AG09309 (cell line): ENCODE measurements around the gene BCL2.
A peak's percentile ranks its signal among the peaks of the same experiment; 100 is the strongest.

Experiments used
- DNase-seq: peaks from one replicate; pipeline ENCODE4 v3.0.0-alpha.2; 2010; ENCODE audit warnings: low read depth
- H3K4me3 ChIP-seq: 2 replicates; pipeline ENCODE4 v1.5.1; 2011; ENCODE audit warnings: mild to moderate bottlenecking, low read depth, low read length, moderate library complexity; ENCODE audit not compliant: control insufficient read depth
- TF ChIP-seq, protein P1 (sequence below): IDR thresholded peaks from 2 replicates; pipeline ENCODE4 v1.5.1; 2011; ENCODE audit warnings: mild to moderate bottlenecking, low read depth, low read length, inconsistent platforms; ENCODE audit not compliant: insufficient read depth, control insufficient read depth; ENCODE audit errors: missing control alignments

Gene BCL2

DNA sequence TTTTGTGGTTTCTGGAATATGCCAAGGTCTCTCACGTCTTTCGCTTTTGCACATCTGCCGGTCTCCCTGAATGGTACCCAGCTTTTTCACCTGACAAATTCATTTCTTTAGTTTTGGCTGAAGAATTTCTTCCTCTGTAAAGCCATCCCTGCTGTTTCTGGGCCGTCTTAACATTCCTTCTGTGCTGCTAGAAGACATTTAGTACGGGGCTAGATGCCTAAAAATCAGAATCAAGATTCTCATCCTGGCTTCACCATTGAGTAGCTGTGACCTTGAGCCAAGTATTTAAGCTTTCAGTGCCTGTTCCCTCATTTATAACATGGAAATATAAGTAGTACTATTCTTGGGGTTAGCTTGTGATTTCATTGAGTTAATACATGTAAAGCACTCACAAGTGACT is 6.4 kb upstream of the BCL2 start:
- no peak for DNase-seq
- TF ChIP-seq, protein P1, sequence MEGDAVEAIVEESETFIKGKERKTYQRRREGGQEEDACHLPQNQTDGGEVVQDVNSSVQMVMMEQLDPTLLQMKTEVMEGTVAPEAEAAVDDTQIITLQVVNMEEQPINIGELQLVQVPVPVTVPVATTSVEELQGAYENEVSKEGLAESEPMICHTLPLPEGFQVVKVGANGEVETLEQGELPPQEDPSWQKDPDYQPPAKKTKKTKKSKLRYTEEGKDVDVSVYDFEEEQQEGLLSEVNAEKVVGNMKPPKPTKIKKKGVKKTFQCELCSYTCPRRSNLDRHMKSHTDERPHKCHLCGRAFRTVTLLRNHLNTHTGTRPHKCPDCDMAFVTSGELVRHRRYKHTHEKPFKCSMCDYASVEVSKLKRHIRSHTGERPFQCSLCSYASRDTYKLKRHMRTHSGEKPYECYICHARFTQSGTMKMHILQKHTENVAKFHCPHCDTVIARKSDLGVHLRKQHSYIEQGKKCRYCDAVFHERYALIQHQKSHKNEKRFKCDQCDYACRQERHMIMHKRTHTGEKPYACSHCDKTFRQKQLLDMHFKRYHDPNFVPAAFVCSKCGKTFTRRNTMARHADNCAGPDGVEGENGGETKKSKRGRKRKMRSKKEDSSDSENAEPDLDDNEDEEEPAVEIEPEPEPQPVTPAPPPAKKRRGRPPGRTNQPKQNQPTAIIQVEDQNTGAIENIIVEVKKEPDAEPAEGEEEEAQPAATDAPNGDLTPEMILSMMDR = no peak
- no peak overlapping the region for H3K4me3 ChIP-seq

DNA sequence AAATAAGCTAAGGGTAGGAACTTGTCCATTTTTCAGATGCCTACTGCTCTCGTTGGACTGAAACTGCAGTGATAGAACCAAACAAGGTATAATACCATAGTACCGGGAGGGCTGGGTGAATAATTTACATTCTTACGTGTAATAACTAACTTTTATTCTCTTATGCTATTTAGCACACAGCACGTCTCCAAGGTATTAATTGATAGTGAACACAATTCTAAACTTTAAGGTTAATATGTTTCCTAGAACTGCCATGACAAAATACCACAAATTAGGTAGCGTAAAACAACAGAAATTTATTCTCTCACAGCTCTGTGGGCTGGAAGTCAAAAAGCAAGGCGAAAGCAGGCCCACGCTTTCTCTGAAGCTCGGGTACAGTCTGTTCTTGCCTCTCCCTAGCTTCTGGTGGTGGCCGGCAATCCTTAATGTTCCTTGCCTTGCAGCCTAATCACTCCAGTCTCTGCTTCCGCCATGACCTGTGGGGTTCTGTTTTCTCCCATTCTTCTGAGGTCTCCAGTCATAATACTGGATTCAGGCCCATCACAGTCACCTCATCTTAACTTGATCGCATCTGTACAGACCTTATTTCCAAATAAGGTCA is 5.6 kb upstream of the BCL2 start:
- H3K4me3 ChIP-seq = no peak overlapping the region
- no peak for DNase-seq
- TF ChIP-seq, protein P1 = no peak

DNA sequence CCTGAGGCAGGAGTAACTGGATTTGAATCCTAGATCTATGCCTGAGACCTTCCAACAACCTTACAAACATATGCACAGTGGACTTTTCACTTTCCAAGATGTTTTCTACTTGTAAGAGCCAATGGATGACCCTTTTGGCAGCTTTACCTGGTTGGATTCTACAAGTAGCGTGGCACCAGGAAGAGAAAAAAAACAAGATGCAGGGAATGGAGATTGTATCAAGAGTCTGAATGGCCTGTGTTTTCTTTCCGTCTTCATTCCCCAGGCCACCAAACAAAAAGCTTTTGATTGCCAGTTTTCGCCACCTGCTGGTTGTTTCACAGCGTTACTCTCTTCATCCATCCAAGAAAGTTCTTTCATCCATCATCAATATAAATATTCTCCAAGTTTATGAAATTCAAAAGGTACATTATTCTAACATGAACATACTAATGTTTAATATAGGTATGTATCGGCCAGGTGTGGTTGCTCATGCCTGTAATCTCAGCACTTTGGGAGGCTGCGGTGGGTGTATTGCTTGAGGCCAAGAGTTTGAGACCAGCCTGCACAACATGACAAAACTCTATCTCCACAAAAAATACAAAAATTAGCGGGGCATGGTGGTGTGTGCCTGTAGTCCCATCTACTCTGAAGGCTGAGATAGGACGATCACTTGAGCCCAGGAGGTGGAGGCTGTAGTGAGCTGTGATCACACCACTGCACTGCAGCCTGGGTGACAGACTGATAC is 3.5 kb upstream of the BCL2 start:
- TF ChIP-seq, protein P1 = peak; percentile 71
- H3K4me3 ChIP-seq = no peak overlapping the region
- DNase-seq = peak; percentile 32

DNA sequence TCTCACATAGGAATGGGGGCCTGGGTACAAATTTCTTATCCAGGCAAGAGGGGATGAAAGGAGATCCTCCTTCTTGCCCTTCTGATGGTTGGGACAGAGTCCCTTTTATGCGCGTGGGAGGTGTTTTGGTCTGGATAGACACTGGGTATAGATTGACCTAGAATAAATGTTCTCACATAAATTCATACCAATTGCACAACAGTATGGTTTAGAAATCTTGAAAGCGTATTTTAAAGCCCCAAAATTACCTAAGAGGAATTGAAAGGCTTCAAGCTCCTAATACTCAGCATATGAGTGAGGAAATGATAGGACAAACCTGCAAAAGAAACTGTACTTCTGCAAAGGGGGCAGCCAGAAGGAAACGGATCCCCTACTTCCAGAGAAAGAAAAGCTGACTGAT is 2.6 kb upstream of the BCL2 start:
- H3K4me3 ChIP-seq = no peak overlapping the region
- no peak for DNase-seq
- TF ChIP-seq, protein P1 = no peak

DNA sequence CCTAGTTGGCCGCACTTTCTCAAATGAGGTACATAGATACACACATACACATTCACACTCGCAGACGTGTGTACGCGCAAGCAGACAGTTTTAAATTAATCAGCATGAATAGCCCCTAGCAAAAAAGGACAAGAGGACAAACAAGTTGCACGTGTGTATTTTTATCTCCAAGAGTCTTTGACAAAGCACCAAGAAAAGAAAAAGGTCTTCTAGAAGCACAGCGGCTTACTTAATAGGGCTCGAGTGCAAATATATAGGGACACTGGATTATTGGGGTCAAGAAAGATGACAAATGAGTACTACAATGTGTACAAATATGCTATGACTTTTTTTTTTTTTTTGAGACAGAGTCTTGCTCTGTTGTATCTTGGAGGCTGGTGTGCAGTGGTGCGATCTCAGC is 1.7 kb upstream of the BCL2 start:
- TF ChIP-seq, protein P1 = no peak
- no peak overlapping the region for H3K4me3 ChIP-seq
- no peak for DNase-seq

DNA sequence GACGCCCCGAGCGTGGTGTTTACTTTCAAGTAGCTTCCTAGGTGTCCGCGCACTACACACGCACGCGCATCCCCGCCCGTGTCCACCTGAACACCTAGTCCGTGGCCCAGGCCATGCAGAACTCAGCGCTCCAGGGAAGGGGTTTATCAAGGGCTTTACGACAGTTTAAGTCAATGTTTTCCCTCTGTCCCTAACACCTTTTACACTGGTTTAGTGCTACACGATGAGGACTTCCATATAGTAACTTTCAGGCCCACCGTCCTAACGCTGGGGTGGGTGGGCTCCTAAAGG is 1.4 kb upstream of the BCL2 start:
- DNase-seq = no peak
- TF ChIP-seq, protein P1 = no peak
- H3K4me3 ChIP-seq = peak overlapping the region; percentile 51
